ENCODE results near the gene MYO1H. TPM values are rescaled to one million over a fixed set of nuclear protein-coding genes. Genes with fewer than 3 reads are reported as not detected.

MYO1H gene
- total and polyA plus RNA-seq, 2 of the 8 experiments (the other 6 are each of a cell fraction or from before 2014, with no cell fraction given): 0.03 TPM; not detected in 1

DNA sequence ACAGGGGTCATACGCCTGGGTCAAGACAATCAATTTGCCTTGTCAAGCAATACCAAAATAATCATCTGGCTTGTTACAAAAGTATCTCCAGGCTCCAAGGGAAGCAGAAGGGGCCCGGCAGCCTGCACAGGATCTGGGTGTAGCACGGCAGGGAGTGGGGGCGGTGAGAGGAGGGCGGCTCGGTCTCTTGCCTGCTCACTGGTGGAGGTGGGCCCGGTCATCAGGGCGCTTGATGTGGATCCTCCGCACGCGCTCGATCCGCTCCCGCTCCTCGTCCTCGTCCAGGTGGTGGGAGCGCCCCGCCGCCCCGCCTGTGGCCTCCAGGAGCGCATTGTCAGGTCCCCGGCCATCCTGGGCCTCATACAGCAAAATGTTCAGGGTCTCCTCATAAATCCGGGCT, 103.7 kb downstream of the MYO1H start:
- Histone ChIP-seq H3K9ac (replicated peaks in 1 of 4; ENCODE audit: extremely low read depth in 1 of 4, low read depth in 3 of 4, low read length in 3 of 4) (no peak overlapping the region), H2AK5ac (ENCODE audit: low read depth, low read length) (no peak overlapping the region), H2AFZ (ENCODE audit: low read length) (no peak overlapping the region), H3K23me2 (ENCODE audit: low read depth, low read length) (no peaks in the 10 kb centered on the region), H3K79me2 (ENCODE audit: control insufficient read depth in 1 of 2, insufficient read depth in 2 of 2, low read length in 2 of 2) (peaks cover 0 to 10% of the 10 kb centered on the region in 2 experiments; a peak in 2 of 4 replicates), H3K36me3 (ENCODE audit: control insufficient read depth in 2 of 4, insufficient read depth in 4 of 4, low read length in 3 of 4) (peaks cover 27 to 66% (median 55%) of the 10 kb centered on the region in 4 experiments), H3K4ac (replicated peaks; ENCODE audit: insufficient read length, low read depth, low read length) (no peak overlapping the region), H2BK20ac (ENCODE audit: low read length) (no peak overlapping the region), H3K18ac (ENCODE audit: extremely low read depth, low read length) (no peak overlapping the region), H3K27ac (ENCODE audit: low read depth, low read length) (no peak overlapping the region), H3K14ac (ENCODE audit: insufficient read length) (no peak overlapping the region), H3K9me3 (ENCODE audit: insufficient read depth in 2 of 2, low read depth in 1 of 2, low read length in 1 of 2) (no peaks in the 10 kb centered on the region), H3K4me2 (ENCODE audit: insufficient read depth in 1 of 2, low read depth in 2 of 2, low read length in 2 of 2) (no peak overlapping the region), H4K8ac (ENCODE audit: extremely low read depth, insufficient read depth, low read length) (no peak overlapping the region; the same call in 1 of the 2 replicates), H2BK5ac (ENCODE audit: low read depth, low read length) (no peak overlapping the region; the same call in 1 of the 2 replicates), H3K27me3 (replicated peaks in 1 of 4; ENCODE audit: control insufficient read depth in 3 of 4, extremely low read depth in 1 of 4, insufficient read depth in 3 of 4, low read length in 3 of 4) (no peaks in the 10 kb centered on the region), H3K4me1 (replicated peaks in 1 of 4; ENCODE audit: control insufficient read depth in 3 of 4, insufficient read depth in 4 of 4, low read length in 3 of 4) (no peaks in the 10 kb centered on the region), H4K5ac (ENCODE audit: insufficient read length, low read depth, low read length) (no peak overlapping the region), H2BK15ac (ENCODE audit: low read length) (no peak overlapping the region), H4K20me1 (replicated peaks in 1 of 2; ENCODE audit: control insufficient read depth in 1 of 2, insufficient read depth in 2 of 2, low read length in 2 of 2) (peaks cover 3 to 7% of the 10 kb centered on the region in 2 experiments), H3K79me1 (ENCODE audit: low read depth, low read length) (peaks cover 3% of the 10 kb centered on the region), H3K56ac (replicated peaks; ENCODE audit: insufficient read length, low read depth, low read length) (no peak overlapping the region), H2BK120ac (replicated peaks; ENCODE audit: low read depth, low read length) (no peak overlapping the region), H2BK12ac (ENCODE audit: low read depth, low read length) (no peak overlapping the region), H3K23ac (ENCODE audit: insufficient read length) (no peak overlapping the region), H3K4me3 (ENCODE audit: extremely low read depth in 1 of 4, insufficient read depth in 2 of 4, low read depth in 3 of 4, low read length in 4 of 4) (no peak overlapping the region), H4K91ac (replicated peaks; ENCODE audit: insufficient read length, low read length) (no peak overlapping the region)
- no peak for TF ChIP-seq RFX5 (IDR thresholded peaks at IDR 0.05; ENCODE audit: borderline replicate concordance, low read depth, low read length)
- TF ChIP-seq RBBP5 (IDR thresholded peaks at IDR 0.05; ENCODE audit: borderline replicate concordance, low read depth, low read length): no peak
- no peak for TF ChIP-seq RAD21 (IDR thresholded peaks at IDR 0.05 in 1 of 2, conservative IDR thresholded peaks at IDR 0.05 in 1 of 2; ENCODE audit: low read depth in 2 of 2, low read length in 2 of 2)
- TF ChIP-seq SP2 (IDR thresholded peaks at IDR 0.05; ENCODE audit: low read length): no peak
- TF ChIP-seq, protein P1, sequence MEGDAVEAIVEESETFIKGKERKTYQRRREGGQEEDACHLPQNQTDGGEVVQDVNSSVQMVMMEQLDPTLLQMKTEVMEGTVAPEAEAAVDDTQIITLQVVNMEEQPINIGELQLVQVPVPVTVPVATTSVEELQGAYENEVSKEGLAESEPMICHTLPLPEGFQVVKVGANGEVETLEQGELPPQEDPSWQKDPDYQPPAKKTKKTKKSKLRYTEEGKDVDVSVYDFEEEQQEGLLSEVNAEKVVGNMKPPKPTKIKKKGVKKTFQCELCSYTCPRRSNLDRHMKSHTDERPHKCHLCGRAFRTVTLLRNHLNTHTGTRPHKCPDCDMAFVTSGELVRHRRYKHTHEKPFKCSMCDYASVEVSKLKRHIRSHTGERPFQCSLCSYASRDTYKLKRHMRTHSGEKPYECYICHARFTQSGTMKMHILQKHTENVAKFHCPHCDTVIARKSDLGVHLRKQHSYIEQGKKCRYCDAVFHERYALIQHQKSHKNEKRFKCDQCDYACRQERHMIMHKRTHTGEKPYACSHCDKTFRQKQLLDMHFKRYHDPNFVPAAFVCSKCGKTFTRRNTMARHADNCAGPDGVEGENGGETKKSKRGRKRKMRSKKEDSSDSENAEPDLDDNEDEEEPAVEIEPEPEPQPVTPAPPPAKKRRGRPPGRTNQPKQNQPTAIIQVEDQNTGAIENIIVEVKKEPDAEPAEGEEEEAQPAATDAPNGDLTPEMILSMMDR (IDR thresholded peaks at IDR 0.05; ENCODE audit: control extremely low read depth in 1 of 3, insufficient read depth in 1 of 3, low read depth in 1 of 3, low read length in 3 of 3): no peak
- TF ChIP-seq SP4 (IDR thresholded peaks at IDR 0.05; ENCODE audit: low read length): no peak
- TF ChIP-seq CHD1 (IDR thresholded peaks at IDR 0.05; ENCODE audit: low read depth, low read length): no peak
- no peak for TF ChIP-seq FOSL1 (IDR thresholded peaks at IDR 0.05; ENCODE audit: insufficient read depth, low read depth, low read length)
- TF ChIP-seq, protein P2, sequence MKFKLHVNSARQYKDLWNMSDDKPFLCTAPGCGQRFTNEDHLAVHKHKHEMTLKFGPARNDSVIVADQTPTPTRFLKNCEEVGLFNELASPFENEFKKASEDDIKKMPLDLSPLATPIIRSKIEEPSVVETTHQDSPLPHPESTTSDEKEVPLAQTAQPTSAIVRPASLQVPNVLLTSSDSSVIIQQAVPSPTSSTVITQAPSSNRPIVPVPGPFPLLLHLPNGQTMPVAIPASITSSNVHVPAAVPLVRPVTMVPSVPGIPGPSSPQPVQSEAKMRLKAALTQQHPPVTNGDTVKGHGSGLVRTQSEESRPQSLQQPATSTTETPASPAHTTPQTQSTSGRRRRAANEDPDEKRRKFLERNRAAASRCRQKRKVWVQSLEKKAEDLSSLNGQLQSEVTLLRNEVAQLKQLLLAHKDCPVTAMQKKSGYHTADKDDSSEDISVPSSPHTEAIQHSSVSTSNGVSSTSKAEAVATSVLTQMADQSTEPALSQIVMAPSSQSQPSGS (IDR thresholded peaks at IDR 0.05; ENCODE audit: low read length): no peak
- ChIA-PET CTCF (ENCODE audit: partially characterized antibody) (interaction anchor here (0.9 to 17.4 kb wide), 9 partner anchors 9 to 50 kb away, joined by 3 to 181 read pairs (median 5); no protein-coding TSS in a partner anchor), POLR2A (ENCODE audit: partially characterized antibody) (interaction anchor here (1.1 kb wide), 1 partner anchor 10 kb away, joined by 4 read pairs; no protein-coding TSS in a partner anchor)
- no peak for DNase-seq (ENCODE audit: low read depth in 1 of 2, low spot score in 2 of 2)
- FAIRE-seq: no peak
- 98% methylated on average over 15 of the region's 23 CpGs; no CpG with 5 or more reads in 1 of the 2 experiments for WGBS, 2 experiments (ENCODE audit: extremely low coverage in 1 of 2, insufficient coverage in 1 of 2, insufficient read length in 1 of 2, insufficient replicate concordance in 2 of 2, low coverage in 1 of 2, low lambda C conversion rate in 2 of 2, missing lambda C conversion rate in 1 of 2)
